ENCODE measurements around the gene RELN. TPM values are rescaled to one million over a fixed set of nuclear protein-coding genes. Genes with fewer than 3 reads are reported as not detected.

RELN gene
- total and polyA plus RNA-seq, 2 donors from 2014 or later = 0.95 to 5.4 TPM

- no peak for TF ChIP-seq CTCF (IDR thresholded peaks at IDR 0.05; ENCODE audit: borderline replicate concordance, extremely low read depth, insufficient read depth)
- no peak overlapping the region for H3K4me3 ChIP-seq (ENCODE audit: low read length in 3 of 3)
- no peaks in the 10 kb centered on the region for H3K27me3 ChIP-seq (ENCODE audit: control insufficient read depth, insufficient read depth, low read length)
- no peaks in the 10 kb centered on the region for H3K36me3 ChIP-seq (ENCODE audit: control insufficient read depth in 2 of 3, insufficient read depth in 3 of 3, low read length in 3 of 3)
- DNase-seq (no peak), FAIRE-seq (no peak)
- no peak overlapping the region for H3K27ac ChIP-seq (ENCODE audit: low read depth in 2 of 2, low read length in 2 of 2)
- H3K4me1 ChIP-seq (ENCODE audit: control insufficient read depth in 2 of 3, insufficient read depth in 2 of 3, low read depth in 1 of 3, low read length in 3 of 3) = peaks cover 0 to 2% (median 0%) of the 10 kb centered on the region in 3 donors
- no peak overlapping the region for H3K9ac ChIP-seq (ENCODE audit: low read length in 3 of 3)
- intact Hi-C loops (cut with DNase I) = no loop called here
- no peaks in the 10 kb centered on the region for H3K9me3 ChIP-seq (ENCODE audit: control insufficient read depth in 2 of 3, insufficient read depth in 1 of 3, low read length in 3 of 3)
Observed at GRCh38 chr7:104008107-104008506, 18.6 kb upstream of the RELN start.

GRCh38 chr7:104007614-104008013 lies 18.2 kb upstream of the RELN start:
- FAIRE-seq (no peak), DNase-seq (no peak)
- no peaks in the 10 kb centered on the region for H3K9me3 ChIP-seq (ENCODE audit: control insufficient read depth in 2 of 3, insufficient read depth in 1 of 3, low read length in 3 of 3)
- no peaks in the 10 kb centered on the region for H3K36me3 ChIP-seq (ENCODE audit: control insufficient read depth in 2 of 3, insufficient read depth in 3 of 3, low read length in 3 of 3)
- H3K4me1 ChIP-seq (ENCODE audit: control insufficient read depth in 2 of 3, insufficient read depth in 2 of 3, low read depth in 1 of 3, low read length in 3 of 3) = peaks cover 0 to 2% (median 0%) of the 10 kb centered on the region in 3 donors
- H3K4me3 ChIP-seq (ENCODE audit: low read length in 3 of 3) = no peak overlapping the region
- no peaks in the 10 kb centered on the region for H3K27me3 ChIP-seq (ENCODE audit: control insufficient read depth, insufficient read depth, low read length)
- H3K27ac ChIP-seq (ENCODE audit: low read depth in 2 of 2, low read length in 2 of 2) = no peak overlapping the region
- no peak overlapping the region for H3K9ac ChIP-seq (ENCODE audit: low read length in 3 of 3)
- intact Hi-C loops (cut with DNase I) = no loop called here
- no peak for TF ChIP-seq CTCF (IDR thresholded peaks at IDR 0.05; ENCODE audit: borderline replicate concordance, extremely low read depth, insufficient read depth)

GRCh38 chr7:104005197-104005596 lies 15.7 kb upstream of the RELN start:
- Histone ChIP-seq H3K9ac (ENCODE audit: low read length in 3 of 3) (no peak overlapping the region), H3K27me3 (ENCODE audit: control insufficient read depth, insufficient read depth, low read length) (no peaks in the 10 kb centered on the region), H3K9me3 (ENCODE audit: control insufficient read depth in 2 of 3, insufficient read depth in 1 of 3, low read length in 3 of 3) (no peaks in the 10 kb centered on the region), H3K4me3 (ENCODE audit: low read length in 3 of 3) (no peak overlapping the region), H3K36me3 (ENCODE audit: control insufficient read depth in 2 of 3, insufficient read depth in 3 of 3, low read length in 3 of 3) (no peaks in the 10 kb centered on the region), H3K4me1 (ENCODE audit: control insufficient read depth in 2 of 3, insufficient read depth in 2 of 3, low read depth in 1 of 3, low read length in 3 of 3) (peaks cover 0 to 2% (median 0%) of the 10 kb centered on the region in 3 donors), H3K27ac (ENCODE audit: low read depth in 2 of 2, low read length in 2 of 2) (no peak overlapping the region)
- no peak for FAIRE-seq
- no peak for DNase-seq
- intact Hi-C loops (cut with DNase I) = no loop called here
- TF ChIP-seq CTCF (IDR thresholded peaks at IDR 0.05; ENCODE audit: borderline replicate concordance, extremely low read depth, insufficient read depth) = no peak

- Histone ChIP-seq H3K4me1 (ENCODE audit: control insufficient read depth in 2 of 3, insufficient read depth in 2 of 3, low read depth in 1 of 3, low read length in 3 of 3) (no peaks in the 10 kb centered on the region), H3K36me3 (ENCODE audit: control insufficient read depth in 2 of 3, insufficient read depth in 3 of 3, low read length in 3 of 3) (no peaks in the 10 kb centered on the region), H3K9ac (ENCODE audit: low read length in 3 of 3) (no peak overlapping the region), H3K9me3 (ENCODE audit: control insufficient read depth in 2 of 3, insufficient read depth in 1 of 3, low read length in 3 of 3) (no peaks in the 10 kb centered on the region), H3K27me3 (ENCODE audit: control insufficient read depth, insufficient read depth, low read length) (peaks cover 7% of the 10 kb centered on the region), H3K4me3 (ENCODE audit: low read length in 3 of 3) (no peak overlapping the region), H3K27ac (ENCODE audit: low read depth in 2 of 2, low read length in 2 of 2) (no peak overlapping the region)
- no peak for TF ChIP-seq CTCF (IDR thresholded peaks at IDR 0.05; ENCODE audit: borderline replicate concordance, extremely low read depth, insufficient read depth)
- no peak for FAIRE-seq
- DNase-seq = no peak
- intact Hi-C loops (cut with DNase I) = no loop called here
Observed at GRCh38 chr7:103996639-103997038, 7.2 kb upstream of the RELN start.
